Large intestine (tissue), 3 donors: ENCODE measurements around the gene FAM110D. TPM values are rescaled to one million over a fixed set of nuclear protein-coding genes. Genes with fewer than 3 reads are reported as not detected.

Experiments used
- DNase-seq, 2 donors: peaks; one replicate each; pipeline versions ENCODE4 v3.0.0 to v3.0.0-alpha.2; 2013
- H3K27ac ChIP-seq: one replicate; pipeline ENCODE4 v1.5.1; 2013; ENCODE audit warnings: low read length
- H3K27me3 ChIP-seq: 2 replicates; pipeline ENCODE4 v1.6.1; 2013; ENCODE audit warnings: low read length; ENCODE audit not compliant: control insufficient read depth, insufficient read depth
- H3K36me3 ChIP-seq: 2 replicates; pipeline ENCODE4 v1.6.1; 2013; ENCODE audit warnings: low read length; ENCODE audit not compliant: control insufficient read depth, insufficient read depth
- H3K4me1 ChIP-seq: one replicate; pipeline ENCODE4 v1.6.1; 2013; ENCODE audit warnings: low read length; ENCODE audit not compliant: control insufficient read depth, insufficient read depth
- H3K4me3 ChIP-seq: one replicate; pipeline ENCODE4 v1.5.1; 2013; ENCODE audit warnings: low read length
- H3K9me3 ChIP-seq: one replicate; pipeline ENCODE4 v1.6.1; 2013; ENCODE audit warnings: mild to moderate bottlenecking, low read depth, low read length, moderate library complexity; ENCODE audit not compliant: control insufficient read depth
- WGBS: methylation state at CpG from one replicate; pipeline ENCODE4 v1.1.5; 2013; ENCODE audit warnings: low lambda C conversion rate; ENCODE audit not compliant: insufficient coverage; 5-methylcytosine and 5-hydroxymethylcytosine counted together
- polyA plus RNA-seq: library from polyadenylated mRNA; unstranded; fragments of 120-200 nt; gene quantifications from one replicate; pipeline ENCODE4 v1.2.1, GENCODE V29; 2013

FAM110D gene
- polyA plus RNA-seq, 1 donor: 0.51 TPM

DNA sequence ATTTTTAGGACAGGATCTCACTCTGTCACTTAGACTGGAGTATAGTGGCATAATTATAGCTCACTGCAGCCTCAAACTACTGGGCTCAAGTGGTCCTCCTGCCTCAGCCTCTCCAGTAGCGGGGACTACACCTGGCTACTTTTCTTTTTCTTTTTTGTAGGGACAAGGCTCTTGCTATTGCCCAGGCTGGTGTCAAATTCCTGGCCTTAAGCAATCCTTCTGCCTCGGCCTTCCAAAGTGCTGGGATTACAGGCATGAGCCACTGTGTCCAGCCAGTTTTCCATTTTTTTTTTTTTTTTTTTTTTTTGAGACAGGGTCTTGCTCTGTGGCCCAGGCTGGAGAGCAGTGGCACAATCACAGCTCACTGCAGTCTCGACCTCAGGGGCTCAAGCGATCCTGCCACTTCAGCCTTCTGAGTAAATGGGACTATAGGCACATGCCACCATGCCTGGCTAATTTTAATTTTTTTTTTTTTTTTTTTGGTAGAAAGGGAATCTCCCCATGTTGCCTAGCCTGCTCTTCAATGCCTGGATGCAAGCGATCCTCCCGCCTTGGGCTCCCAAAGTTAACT lies 54.5 kb downstream of the FAM110D start:
- no peak for DNase-seq
- Histone ChIP-seq H3K4me3 (no peak overlapping the region), H3K36me3 (no peaks in the 10 kb centered on the region), H3K4me1 (no peaks in the 10 kb centered on the region), H3K27me3 (no peaks in the 10 kb centered on the region), H3K27ac (no peak overlapping the region), H3K9me3 (no peaks in the 10 kb centered on the region)
- WGBS: 20% methylated on average over 1 of the region's 6 CpGs

Other genes starting within 250 kb of the FAM110D start
- 20.7 TPM for gene PAFAH2, start 161.0 kb upstream of the FAM110D start, polyA plus RNA-seq
- 0.82 TPM for gene EXTL1, start 137.3 kb upstream of the FAM110D start, polyA plus RNA-seq
- gene SLC30A2, start 113.0 kb upstream of the FAM110D start, polyA plus RNA-seq: 24.9 TPM
- 6.4 TPM for gene TRIM63, start 91.4 kb upstream of the FAM110D start, polyA plus RNA-seq
- 12.7 TPM for gene PDIK1L, start 47.3 kb upstream of the FAM110D start, polyA plus RNA-seq
- gene C1orf232, start 9.9 kb downstream of the FAM110D start, polyA plus RNA-seq: not detected
- gene ZNF593, start 10.8 kb downstream of the FAM110D start, polyA plus RNA-seq: 30.4 TPM
- gene ZNF593OS, start 12.8 kb downstream of the FAM110D start, polyA plus RNA-seq: 1.2 TPM
- 109 TPM for gene CNKSR1, start 18.4 kb downstream of the FAM110D start, polyA plus RNA-seq
- gene CATSPER4, start 31.5 kb downstream of the FAM110D start, polyA plus RNA-seq: 0.12 TPM
- 11.7 TPM for gene CEP85, start 75.1 kb downstream of the FAM110D start, polyA plus RNA-seq
- 87.3 TPM for gene SH3BGRL3, start 121.0 kb downstream of the FAM110D start, polyA plus RNA-seq
- gene UBXN11, start 147.6 kb downstream of the FAM110D start, polyA plus RNA-seq: 40.1 TPM
- 25.3 TPM for gene CD52, start 158.9 kb downstream of the FAM110D start, polyA plus RNA-seq
- gene CRYBG2, start 195.1 kb downstream of the FAM110D start, polyA plus RNA-seq: 3.9 TPM
- 0.27 TPM for gene ZNF683, start 213.7 kb downstream of the FAM110D start, polyA plus RNA-seq